Measurements from ENCODE around the gene CLEC14A. TPM values are rescaled to one million over a fixed set of nuclear protein-coding genes. Genes with fewer than 3 reads are reported as not detected.

CLEC14A gene
- total RNA-seq, 1 donor from 2014 or later = not detected

DNA sequence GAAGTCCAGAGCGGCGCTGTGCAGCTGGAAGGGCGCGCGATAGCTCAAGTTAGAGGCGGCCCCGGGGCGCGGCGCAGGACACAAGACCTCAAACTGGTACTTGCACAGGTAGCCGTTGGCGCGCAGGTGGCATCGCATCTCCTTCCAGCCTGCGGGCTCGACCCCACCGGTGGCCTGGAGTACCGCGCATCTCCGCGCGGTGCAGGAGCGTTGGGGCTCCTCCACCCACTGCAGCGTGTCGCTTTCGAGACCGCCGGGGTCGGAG is 553 bp downstream of the CLEC14A start:
- H3K4me3 Mint-ChIP-seq = no peak overlapping the region
- peaks cover 67% of the 10 kb centered on the region for H3K27me3 Mint-ChIP-seq (ENCODE audit: low read depth)
- DNase-seq (ENCODE audit: low read depth, low spot score) = no peak
- no peaks in the 10 kb centered on the region for H3K9me3 Mint-ChIP-seq
- TF ChIP-seq, protein P1, sequence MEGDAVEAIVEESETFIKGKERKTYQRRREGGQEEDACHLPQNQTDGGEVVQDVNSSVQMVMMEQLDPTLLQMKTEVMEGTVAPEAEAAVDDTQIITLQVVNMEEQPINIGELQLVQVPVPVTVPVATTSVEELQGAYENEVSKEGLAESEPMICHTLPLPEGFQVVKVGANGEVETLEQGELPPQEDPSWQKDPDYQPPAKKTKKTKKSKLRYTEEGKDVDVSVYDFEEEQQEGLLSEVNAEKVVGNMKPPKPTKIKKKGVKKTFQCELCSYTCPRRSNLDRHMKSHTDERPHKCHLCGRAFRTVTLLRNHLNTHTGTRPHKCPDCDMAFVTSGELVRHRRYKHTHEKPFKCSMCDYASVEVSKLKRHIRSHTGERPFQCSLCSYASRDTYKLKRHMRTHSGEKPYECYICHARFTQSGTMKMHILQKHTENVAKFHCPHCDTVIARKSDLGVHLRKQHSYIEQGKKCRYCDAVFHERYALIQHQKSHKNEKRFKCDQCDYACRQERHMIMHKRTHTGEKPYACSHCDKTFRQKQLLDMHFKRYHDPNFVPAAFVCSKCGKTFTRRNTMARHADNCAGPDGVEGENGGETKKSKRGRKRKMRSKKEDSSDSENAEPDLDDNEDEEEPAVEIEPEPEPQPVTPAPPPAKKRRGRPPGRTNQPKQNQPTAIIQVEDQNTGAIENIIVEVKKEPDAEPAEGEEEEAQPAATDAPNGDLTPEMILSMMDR (conservative IDR thresholded peaks at IDR 0.05) = peak; percentile 37
- H3K36me3 Mint-ChIP-seq (ENCODE audit: low read depth) = no peaks in the 10 kb centered on the region
- H3K4me1 Mint-ChIP-seq = no peaks in the 10 kb centered on the region
- H3K27ac Mint-ChIP-seq (ENCODE audit: unreplicated experiment) = no peak overlapping the region

DNA sequence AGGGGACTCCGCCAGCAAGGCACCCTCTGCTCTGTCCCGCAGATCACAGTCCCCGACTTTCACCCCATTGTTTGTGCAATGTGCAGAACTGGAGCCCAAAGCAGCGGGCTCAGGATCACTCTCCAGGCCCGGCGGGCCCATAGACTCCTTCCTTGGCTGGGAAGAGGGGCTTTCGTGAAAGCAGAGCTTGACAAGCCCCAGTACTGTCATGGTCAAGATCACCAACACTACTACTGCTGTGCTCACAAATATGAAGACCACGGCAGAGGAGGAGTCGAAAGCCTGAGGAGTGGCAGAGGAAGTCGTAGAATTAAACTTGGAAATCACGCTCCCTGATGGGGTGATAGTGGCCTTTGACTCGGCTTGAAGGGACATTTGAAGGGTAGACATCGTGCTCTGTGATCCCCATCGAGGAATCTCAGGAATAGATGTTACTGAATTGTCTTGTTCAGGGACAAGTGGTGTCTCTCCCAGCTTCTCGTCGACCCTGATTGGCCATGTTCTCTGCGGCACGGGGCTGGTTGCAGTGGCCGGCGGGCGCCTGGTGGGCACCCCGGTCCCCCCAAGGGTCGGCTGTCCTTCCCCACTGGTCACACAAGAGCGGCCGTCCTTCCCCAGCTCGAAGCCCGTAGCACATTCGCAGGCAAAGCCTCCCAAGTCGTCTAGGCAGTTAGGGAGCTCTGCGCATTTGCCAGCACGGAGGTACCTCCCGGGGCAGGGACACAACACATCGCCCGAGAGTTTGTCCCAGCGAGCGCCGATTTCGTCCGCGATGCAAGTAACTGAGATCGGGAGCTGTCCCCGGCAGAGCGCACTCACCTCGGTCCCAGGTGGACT is 1.1 kb downstream of the CLEC14A start:
- Mint-ChIP-seq H3K9me3 (no peaks in the 10 kb centered on the region), H3K27me3 (ENCODE audit: low read depth) (peaks cover 62% of the 10 kb centered on the region), H3K4me3 (peak overlapping the region; percentile 22), H3K36me3 (ENCODE audit: low read depth) (no peaks in the 10 kb centered on the region), H3K27ac (ENCODE audit: unreplicated experiment) (no peak overlapping the region), H3K4me1 (no peaks in the 10 kb centered on the region)
- TF ChIP-seq, protein P1 (conservative IDR thresholded peaks at IDR 0.05) = no peak
- no peak for DNase-seq (ENCODE audit: low read depth, low spot score)

DNA sequence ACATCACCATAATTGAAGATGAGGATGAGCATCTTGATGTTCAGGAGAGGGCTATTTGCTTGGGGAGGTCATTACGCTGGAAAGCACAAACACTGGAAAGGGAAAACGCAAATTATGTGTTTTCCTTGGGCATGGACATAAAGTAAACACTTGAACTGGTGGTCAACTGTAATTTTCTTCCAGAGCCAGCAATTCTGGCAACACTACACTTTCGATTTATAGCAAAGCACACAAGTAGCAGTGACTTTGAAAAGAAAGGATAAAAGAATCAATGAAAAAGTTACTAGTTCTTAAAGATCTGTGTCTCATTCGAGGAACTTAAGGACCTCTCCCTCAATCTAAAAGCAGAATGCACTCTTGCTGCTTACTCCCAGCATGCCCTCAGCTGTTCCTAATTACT is 2.2 kb downstream of the CLEC14A start:
- H3K4me1 Mint-ChIP-seq = no peaks in the 10 kb centered on the region
- H3K9me3 Mint-ChIP-seq = no peaks in the 10 kb centered on the region
- no peak for DNase-seq (ENCODE audit: low read depth, low spot score)
- peaks cover 65% of the 10 kb centered on the region for H3K27me3 Mint-ChIP-seq (ENCODE audit: low read depth)
- TF ChIP-seq, protein P1 (conservative IDR thresholded peaks at IDR 0.05) = no peak
- H3K4me3 Mint-ChIP-seq = no peak overlapping the region
- no peaks in the 10 kb centered on the region for H3K36me3 Mint-ChIP-seq (ENCODE audit: low read depth)
- no peak overlapping the region for H3K27ac Mint-ChIP-seq (ENCODE audit: unreplicated experiment)

DNA sequence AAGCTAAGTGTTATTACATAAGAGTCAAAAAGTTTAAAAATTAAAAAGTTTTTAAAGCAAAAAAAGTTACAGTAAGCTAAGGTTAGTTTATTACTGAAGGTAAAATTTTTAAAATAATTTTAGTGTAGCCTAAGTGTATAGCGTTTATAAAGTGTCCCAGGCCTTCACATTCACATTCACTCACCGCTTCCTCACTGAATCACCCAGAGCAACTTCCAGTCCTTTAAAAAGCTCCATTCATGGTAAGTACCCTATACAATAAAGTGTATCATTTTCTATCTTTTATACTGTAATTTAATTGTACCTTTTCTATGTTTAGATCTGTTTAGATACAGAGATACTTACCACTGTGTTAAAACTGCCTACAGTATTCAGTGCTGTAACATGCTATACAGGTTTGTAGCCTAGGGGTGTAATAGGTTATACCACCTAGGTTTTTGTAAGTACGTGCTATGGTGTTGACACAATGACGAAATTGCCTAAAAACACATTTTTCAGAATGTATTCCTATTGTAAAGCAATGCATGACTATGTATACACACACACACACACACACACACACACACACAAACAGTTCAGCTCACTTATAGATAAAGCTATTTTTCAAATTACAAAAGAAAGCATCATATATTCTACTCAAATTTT is 3.7 kb downstream of the CLEC14A start:
- Mint-ChIP-seq H3K4me3 (no peak overlapping the region), H3K27ac (ENCODE audit: unreplicated experiment) (no peak overlapping the region), H3K36me3 (ENCODE audit: low read depth) (no peaks in the 10 kb centered on the region), H3K9me3 (no peaks in the 10 kb centered on the region), H3K27me3 (ENCODE audit: low read depth) (peaks cover 59% of the 10 kb centered on the region), H3K4me1 (no peaks in the 10 kb centered on the region)
- DNase-seq (ENCODE audit: low read depth, low spot score) = no peak
- TF ChIP-seq, protein P1 (conservative IDR thresholded peaks at IDR 0.05) = no peak

DNA sequence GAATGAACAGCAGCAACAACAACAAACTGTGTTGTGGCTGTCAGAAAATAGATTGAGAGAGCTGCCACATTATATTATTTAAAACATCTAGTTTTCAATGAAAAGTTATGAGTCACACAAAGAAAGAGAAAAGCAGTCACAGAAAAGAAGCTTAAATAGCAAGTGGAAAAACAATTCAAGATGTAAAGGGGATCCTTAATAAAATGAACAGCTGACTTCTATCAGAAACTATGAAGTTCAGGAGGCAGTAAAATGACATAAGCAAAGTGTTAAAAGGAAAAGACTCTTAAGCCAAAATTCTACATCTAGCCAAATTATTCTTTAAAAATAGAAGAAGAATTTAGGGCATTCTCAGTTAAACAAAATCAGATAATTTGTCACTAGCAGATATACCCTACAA is 5.6 kb downstream of the CLEC14A start:
- no peaks in the 10 kb centered on the region for H3K36me3 Mint-ChIP-seq (ENCODE audit: low read depth)
- TF ChIP-seq, protein P1 (conservative IDR thresholded peaks at IDR 0.05) = no peak
- DNase-seq (ENCODE audit: low read depth, low spot score) = no peak
- H3K27me3 Mint-ChIP-seq (ENCODE audit: low read depth) = peaks cover 49% of the 10 kb centered on the region
- H3K9me3 Mint-ChIP-seq = no peaks in the 10 kb centered on the region
- H3K4me3 Mint-ChIP-seq = no peak overlapping the region
- H3K27ac Mint-ChIP-seq (ENCODE audit: unreplicated experiment) = no peak overlapping the region
- no peaks in the 10 kb centered on the region for H3K4me1 Mint-ChIP-seq
